ENCODE data around the gene HBS1L.

The HBS1L gene

GRCh38 chr6:135054569-135055498 lies at the start of gene HBS1L:
Gene HBS1L, minus strand, starts transcription at chr6:135054822. Its CDS starts 131 bp downstream, at chr6:135054691.
- DNase-seq, result peak; percentile 98

DNA sequence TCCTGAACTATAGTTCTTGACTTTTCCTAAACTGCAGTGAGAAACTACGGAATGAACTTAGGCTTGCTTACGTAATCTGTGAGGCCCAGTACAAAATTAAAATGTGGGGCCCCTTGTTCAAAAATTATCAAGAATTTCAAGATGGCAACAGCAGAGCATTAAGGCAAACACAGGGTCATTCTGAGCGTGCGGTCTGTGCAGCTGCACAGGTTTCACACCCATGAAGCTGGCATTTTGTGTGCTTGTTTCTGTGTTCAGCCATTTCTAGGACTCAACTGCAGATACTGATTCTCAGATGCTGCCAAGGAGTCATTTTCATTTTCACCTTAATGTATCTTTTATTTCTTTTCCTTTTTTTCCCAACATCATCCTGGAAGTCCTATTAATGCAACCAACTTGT lies 49.6 kb upstream of the HBS1L start:
- no peak for DNase-seq

GRCh38 chr6:135102191-135102590 lies 47.6 kb upstream of the HBS1L start:
- no peak for DNase-seq

DNA sequence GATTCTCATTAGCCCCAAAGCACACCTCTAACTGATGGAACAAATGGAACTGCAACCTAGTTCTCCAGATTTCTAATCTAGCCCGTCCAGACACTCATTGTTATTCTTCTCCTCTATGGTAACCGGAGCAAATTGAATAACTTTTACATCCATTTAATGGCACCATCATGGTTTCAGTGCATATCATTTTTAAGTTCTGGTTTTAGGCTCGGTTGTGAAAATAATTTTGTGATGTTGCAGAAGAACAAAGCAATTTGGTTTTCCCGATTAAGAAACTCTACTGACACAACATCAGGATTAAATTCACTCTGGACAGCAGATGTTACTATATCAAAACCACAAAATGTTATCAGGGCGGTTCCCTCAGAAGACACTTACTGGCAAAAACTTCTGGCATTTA lies 42.5 kb upstream of the HBS1L start:
- DNase-seq, result no peak

DNA sequence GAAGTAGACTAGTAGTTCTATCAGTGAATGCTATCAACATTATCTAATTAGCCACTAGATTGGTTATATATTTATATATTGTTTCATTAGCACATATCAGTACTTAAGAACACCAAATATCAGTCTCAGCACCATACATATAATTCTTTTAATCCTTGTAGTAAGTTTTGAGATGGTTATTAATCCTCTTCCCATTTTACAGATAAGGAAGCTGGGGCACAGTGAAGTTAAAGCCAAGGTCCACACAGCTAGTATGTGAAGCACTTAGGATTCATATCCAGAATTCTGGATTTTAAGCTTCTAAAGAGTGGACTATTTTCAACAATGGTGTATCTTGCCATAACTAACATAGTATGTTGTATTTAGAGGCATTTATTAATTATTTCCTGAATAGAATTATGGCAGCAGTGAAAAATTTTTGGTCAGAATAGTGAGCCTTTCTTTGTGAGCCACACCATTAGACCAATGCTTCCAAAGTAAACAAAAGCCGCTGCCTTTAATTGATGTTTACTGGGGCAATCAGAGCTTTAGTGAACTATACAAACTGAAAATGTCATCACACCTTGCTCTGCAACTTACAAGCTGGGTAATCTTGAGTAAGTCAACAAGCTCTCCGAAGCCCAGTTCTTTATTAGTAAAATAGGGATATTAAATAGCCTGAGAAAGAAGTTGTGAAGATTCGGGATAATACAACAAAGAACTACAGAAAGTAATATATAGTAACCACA lies 41.9 kb upstream of the HBS1L start:
- DNase-seq, result no peak

DNA sequence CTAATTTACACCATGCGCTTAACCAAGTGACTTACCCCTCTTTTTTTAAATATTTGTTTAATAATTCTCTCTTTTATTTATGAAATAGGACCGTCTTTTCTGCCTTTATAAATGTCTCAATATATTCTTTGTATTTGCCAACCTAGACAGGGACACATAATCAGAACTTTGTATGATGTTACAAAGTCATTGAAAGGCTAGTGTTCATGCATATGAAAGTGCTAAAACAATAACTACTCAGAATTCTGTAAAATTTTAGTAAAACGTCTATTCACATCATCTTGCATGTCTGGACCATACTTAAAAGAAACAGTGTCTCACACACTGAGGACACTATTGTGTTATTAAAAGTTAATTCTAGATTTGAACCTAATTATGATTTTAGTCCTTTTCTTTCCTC lies 41.1 kb upstream of the HBS1L start:
- no peak for DNase-seq

DNA sequence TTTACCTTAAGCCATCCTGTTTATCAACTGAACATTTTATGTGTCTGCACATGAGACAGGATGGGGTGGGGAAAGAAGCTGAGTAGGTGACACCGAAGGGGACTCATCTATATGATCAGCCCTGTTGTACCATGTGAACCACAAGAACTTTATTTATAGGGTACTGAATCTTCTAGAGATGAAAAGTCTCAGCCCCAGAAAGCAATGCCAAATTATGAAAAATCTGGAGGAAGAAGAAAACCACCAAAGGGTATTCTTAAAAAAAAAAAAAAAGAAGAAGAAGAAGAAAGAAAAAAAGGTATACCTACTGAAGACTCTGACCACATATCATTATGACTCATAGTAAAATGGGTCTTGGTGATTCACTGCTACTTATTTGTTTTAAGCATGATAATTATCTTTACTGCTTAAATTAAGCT lies 39.8 kb upstream of the HBS1L start:
- DNase-seq, result no peak

- no peak for DNase-seq
Observed at GRCh38 chr6:135093578-135093977, 39.0 kb upstream of the HBS1L start.

DNA sequence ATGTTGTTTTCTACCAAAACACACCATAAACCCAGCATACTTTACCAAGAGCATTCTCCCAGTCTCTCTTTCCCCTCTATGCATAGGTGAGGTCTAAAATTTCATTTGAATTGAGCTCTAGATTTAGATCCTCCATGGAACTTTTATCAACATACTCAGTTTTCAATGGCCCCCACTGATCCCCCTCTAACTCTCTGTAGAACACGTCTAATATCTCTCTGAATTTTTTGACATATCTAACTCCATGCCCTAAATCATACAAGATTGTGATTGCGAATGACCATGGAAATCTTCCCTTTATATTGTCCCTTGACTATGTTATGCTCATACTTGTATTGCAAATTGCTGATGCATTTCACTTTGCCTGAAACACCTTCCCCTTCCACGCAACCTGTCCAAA lies 38.1 kb upstream of the HBS1L start:
- no peak for DNase-seq

DNA sequence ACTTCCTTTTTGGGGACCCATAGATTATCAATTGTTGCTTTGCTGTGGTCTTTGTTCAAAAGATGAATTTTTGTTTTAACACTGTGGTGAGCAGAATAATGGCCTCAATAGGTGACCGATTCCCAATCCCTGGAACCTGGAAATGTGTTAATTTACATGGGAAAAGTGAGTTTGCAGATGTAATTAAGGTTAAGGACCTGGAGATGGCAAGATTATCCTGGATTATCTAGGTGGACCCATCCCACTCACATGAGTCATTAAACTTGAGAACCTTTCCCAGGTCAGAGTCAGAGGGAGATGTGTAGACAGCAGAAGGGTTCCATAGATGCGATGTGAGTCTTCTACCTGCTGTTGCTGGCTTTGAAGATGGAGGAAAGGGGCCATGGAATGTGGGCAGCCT lies 36.2 kb upstream of the HBS1L start:
- DNase-seq, result no peak

DNA sequence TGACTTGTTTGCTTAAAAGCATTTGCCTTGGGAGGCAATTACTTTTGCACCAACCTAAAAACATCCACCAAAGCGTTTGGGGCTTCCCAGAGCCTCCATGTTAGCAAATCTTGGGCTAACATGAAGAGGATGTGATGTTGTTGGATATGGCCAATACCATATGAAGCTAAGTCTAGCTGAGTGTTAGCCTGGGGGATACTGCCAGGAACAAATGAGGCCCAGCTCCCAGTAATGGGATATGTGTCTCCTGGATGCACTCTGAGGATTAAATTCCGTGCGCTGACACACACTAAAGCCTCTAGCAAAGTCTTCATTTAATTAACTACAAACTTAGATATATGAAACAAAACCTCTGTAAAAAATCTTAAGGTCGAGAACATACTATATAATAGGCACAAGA lies 35.3 kb upstream of the HBS1L start:
- no peak for DNase-seq

GRCh38 chr6:135088818-135089809 lies 34.5 kb upstream of the HBS1L start:
- DNase-seq, result peak; percentile 78 to 85

DNA sequence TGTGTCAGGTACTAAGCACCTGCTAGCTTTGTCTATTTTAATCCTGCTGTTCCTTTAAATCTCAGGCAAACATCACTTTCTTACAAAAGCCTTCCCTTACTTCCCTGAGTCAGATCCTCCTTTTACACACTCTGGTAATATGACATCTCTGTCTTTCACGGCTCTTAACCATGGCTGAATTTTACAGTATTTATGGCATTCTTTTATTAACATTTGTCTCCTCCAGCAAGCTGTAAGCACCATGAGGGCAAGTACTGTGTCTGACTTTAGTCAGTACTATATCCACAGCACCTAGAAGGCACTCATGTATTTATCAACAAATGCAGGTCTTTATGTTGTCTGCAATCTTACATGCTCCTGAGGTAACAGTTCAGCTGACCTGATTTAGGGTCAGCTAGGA lies 33.7 kb upstream of the HBS1L start:
- peak; percentile 37 to 51 for DNase-seq

GRCh38 chr6:135087803-135088202 lies 33.2 kb upstream of the HBS1L start:
- peak in 1 of 2 donors; percentile 30 for DNase-seq

GRCh38 chr6:135087403-135087802 lies 32.8 kb upstream of the HBS1L start:
- DNase-seq, result peak in 1 of 2 donors; percentile 30

GRCh38 chr6:135086414-135086764 lies 31.8 kb upstream of the HBS1L start:
- no peak for DNase-seq

DNA sequence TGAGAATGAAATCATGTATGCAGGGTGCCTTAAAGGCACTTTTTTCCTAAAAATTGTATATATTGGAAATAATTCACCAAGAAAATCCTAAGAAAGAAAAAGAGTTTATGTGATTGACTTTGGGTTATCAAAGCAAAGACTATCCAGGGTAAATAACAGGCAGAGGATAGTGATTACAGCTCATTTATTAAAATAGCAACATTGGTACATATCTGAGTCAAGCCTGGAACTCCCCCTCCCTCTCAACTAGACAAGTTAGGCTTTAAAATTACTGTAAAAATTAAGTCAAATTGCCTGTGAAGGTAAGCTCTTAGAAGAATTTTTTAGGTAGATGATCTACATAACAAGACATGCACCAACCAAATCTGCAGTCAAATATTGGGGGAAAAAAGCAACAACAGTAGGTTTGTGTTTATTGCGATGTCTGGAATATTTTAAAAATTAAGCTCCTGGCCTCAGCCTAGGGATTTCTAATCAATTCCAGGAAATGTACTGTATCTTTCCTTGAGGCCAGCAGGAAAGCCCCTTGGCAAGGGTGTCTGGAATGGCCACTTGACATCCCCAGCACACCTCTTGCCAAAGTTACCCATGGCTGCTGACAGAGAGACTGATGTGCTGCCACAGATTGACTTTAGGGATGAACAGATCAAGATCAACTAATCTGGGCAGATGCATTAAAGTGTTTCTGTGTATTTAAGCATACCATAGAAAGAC lies 31.2 kb upstream of the HBS1L start:
- DNase-seq, result peak in 1 of 2 donors; percentile 23

GRCh38 chr6:135084916-135085269 lies 30.3 kb upstream of the HBS1L start:
- DNase-seq, result no peak

DNA sequence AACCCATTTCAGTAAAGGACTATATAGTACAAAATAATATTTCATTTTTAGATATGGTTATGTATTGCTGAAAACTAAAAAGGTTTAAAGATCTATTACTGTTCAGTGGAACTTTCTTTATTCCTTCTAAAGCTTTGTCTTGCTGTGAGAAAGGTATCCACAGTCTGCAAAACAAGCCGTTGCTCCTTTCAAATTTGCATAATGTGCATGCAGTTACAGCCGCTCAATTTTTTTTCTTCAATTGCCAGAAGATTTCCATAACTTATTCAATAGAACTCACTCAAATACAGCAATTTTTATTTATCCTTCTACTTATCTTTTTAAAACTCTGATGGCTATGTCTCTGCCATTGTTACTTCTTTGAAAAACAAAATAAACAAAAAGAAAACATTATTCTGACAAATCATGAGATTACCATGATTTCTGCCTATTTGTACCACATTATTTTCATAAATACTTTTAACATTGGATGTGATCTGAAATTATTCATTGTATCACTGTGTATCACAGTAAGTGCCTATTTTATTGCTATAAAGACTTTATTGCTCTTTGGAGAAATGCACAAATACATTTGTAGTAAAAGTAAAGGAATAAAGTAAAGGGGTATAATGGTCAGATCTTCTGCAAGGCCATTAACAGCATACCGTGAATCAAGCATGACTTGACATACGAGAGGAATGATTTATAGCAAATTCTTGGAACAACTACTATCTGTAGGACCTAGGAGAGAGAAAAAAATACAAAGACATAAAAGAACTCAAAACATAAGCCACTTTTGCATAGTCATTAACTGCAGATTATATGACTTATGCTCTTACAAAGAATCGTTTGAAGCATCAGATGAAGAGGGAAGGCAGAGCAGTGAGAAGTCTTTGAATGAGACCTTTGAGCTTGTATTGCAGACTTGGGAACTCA lies 29.6 kb upstream of the HBS1L start:
- DNase-seq, result no peak

- no peak for DNase-seq
Observed at GRCh38 chr6:135081966-135082365, 27.3 kb upstream of the HBS1L start.

DNA sequence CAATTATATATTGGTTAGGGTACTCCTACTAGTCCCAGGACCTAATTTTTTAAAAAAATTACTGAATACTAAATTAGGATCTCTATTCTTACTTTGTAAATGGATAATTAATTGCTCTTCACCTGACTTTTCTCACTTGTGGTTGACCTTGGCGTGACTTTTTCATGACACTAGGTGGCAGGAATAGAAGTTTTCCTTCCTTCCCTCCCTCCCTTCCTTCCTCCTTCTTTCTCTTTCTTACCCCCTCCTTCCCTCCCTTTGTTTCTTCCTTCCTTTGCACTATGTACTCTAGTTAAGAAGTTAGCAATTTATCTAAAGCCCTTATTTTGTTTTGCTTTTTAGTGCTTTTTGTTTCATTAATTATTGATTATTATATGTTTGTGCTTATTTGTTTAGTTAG lies 20.4 kb upstream of the HBS1L start:
- no peak for DNase-seq

Measured in inflammatory macrophage treated with lipopolysaccharide for 1 hour (primary cell).